ENCODE data around the gene EXOC6B. TPM values are rescaled to one million over a fixed set of nuclear protein-coding genes. Genes with fewer than 3 reads are reported as not detected.
"Not testable (repeated sequence)": the region's sequence is repeated elsewhere in the genome, so short reads cannot be mapped to it uniquely, and the experiment has no call there.

EXOC6B gene
- total RNA-seq, 4 donors from 2014 or later, result 54.9 to 93.7 (median 64.6) TPM

GRCh38 chr2:72423756-72424155 lies 402.1 kb downstream of the EXOC6B start:
- no peaks in the 10 kb centered on the region for H3K4me1 ChIP-seq
- TF ChIP-seq CTCF (IDR thresholded peaks at IDR 0.05) (no peak), POLR2A (IDR thresholded peaks at IDR 0.05) (no peak)
- DNase-seq, result no peak

GRCh38 chr2:72421771-72422379 lies 404.0 kb downstream of the EXOC6B start:
- H3K4me1 ChIP-seq, H3K4me3 ChIP-seq, H3K9me3 ChIP-seq, H3K27me3 ChIP-seq, DNase-seq, H3K27ac ChIP-seq, H3K36me3 ChIP-seq: not testable (repeated sequence)

More at GRCh38 chr2:72423756-72424155, 402.1 kb downstream of the EXOC6B start:
- Histone ChIP-seq H3K36me3 (peaks cover 0 to 6% (median 0%) of the 10 kb centered on the region in 3 donors), H3K27me3 (no peaks in the 10 kb centered on the region), H3K9me3 (peaks cover 0 to 5% (median 0%) of the 10 kb centered on the region in 4 donors), H3K4me3 (no peak overlapping the region), H3K27ac (no peak overlapping the region)

GRCh38 chr2:72415781-72416475 lies 409.9 kb downstream of the EXOC6B start:
- no peaks in the 10 kb centered on the region for H3K9me3 ChIP-seq
- TF ChIP-seq POLR2A (IDR thresholded peaks at IDR 0.05) (no peak), CTCF (IDR thresholded peaks at IDR 0.05) (no peak)
- no peaks in the 10 kb centered on the region for H3K4me1 ChIP-seq
- no peak overlapping the region for H3K27ac ChIP-seq
- DNase-seq, result no peak
- no peak overlapping the region for H3K4me3 ChIP-seq
- no peaks in the 10 kb centered on the region for H3K27me3 ChIP-seq
- H3K36me3 ChIP-seq, result no peaks in the 10 kb centered on the region

DNA sequence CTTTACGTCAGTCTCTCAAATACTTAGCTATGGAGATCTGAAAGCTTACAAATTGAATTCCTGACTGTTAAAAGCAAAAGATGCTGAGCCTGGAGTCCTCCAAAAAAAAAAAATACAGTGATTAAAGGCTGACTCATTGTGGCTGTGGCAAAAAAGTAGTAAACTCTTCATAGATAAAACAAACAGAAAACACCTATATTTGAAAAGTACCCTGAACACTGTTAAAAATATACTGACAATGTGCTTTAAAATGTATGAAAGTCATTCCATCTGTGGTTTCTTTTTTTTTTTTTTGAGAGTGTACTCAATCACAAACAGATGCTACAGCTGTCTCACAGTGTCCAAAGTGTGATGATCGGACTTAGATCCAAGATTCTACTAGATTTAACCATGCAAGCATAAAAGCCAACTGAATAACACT lies 410.6 kb downstream of the EXOC6B start:
- TF ChIP-seq POLR2A (IDR thresholded peaks at IDR 0.05) (no peak), CTCF (IDR thresholded peaks at IDR 0.05) (no peak)
- no peaks in the 10 kb centered on the region for H3K9me3 ChIP-seq
- no peaks in the 10 kb centered on the region for H3K27me3 ChIP-seq
- H3K36me3 ChIP-seq, result no peaks in the 10 kb centered on the region
- no peak for DNase-seq
- no peak overlapping the region for H3K4me3 ChIP-seq
- no peaks in the 10 kb centered on the region for H3K4me1 ChIP-seq
- no peak overlapping the region for H3K27ac ChIP-seq

DNA sequence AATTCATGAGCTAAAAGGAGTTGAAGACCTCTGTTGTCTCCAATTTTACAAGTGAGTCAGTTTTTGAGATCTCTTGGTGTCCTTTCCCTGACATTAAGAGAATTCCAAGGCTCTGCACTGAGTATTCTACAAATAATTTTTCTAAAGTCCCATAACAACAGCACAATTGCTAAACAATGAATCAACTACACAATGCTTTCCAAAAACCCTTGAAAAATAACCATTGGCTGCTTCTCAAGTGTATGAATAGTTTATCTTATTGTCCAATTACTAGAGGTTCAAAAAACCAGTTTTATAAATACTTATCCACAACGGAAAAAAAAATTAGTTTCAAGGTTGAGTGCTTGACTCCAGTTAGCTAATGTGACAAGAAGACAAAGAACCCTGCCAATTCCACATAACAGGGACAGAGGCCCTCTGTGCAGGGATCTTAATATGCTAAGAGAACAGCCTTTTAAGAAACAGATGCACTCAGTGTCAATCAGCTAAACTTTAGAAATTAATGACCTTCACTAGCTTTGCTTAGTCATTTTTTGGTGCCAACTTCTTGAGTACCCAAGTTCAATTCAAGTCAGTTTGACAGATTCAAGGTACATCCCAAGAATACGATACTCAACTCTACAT lies 411.6 kb downstream of the EXOC6B start:
- no peak for DNase-seq
- H3K4me1 ChIP-seq, result no peaks in the 10 kb centered on the region
- no peak overlapping the region for H3K27ac ChIP-seq
- no peaks in the 10 kb centered on the region for H3K36me3 ChIP-seq
- H3K27me3 ChIP-seq, result no peaks in the 10 kb centered on the region
- no peak for TF ChIP-seq POLR2A (IDR thresholded peaks at IDR 0.05)
- no peak for TF ChIP-seq CTCF (IDR thresholded peaks at IDR 0.05)
- no peaks in the 10 kb centered on the region for H3K9me3 ChIP-seq
- H3K4me3 ChIP-seq, result no peak overlapping the region

- Histone ChIP-seq H3K27ac (no peak overlapping the region), H3K36me3 (no peaks in the 10 kb centered on the region), H3K9me3 (no peaks in the 10 kb centered on the region), H3K4me3 (no peak overlapping the region), H3K4me1 (no peaks in the 10 kb centered on the region), H3K27me3 (no peaks in the 10 kb centered on the region)
- DNase-seq, result no peak
- TF ChIP-seq POLR2A (IDR thresholded peaks at IDR 0.05) (no peak), CTCF (IDR thresholded peaks at IDR 0.05) (no peak)
Measured at GRCh38 chr2:72413716-72414115, 412.1 kb downstream of the EXOC6B start.
